ENCODE results near the gene AMT. TPM values are rescaled to one million over a fixed set of nuclear protein-coding genes. Genes with fewer than 3 reads are reported as not detected.

AMT gene
- total and polyA plus RNA-seq, 2 of the 13 experiments (the other 11 are each of a cell fraction or from before 2014, with no cell fraction given), result 35.3 to 59.0 TPM

GRCh38 chr3:49412632-49413337 lies 9.5 kb downstream of the AMT start:
- no TSS peak for BruUV-seq (replicated peaks)
- Histone ChIP-seq H3K4me2 (ENCODE audit: low read depth, low read length) (peak overlapping the region; percentile 98), H3K79me2 (ENCODE audit: insufficient read depth, low read length) (peaks cover 52% of the 10 kb centered on the region), H2AFZ (ENCODE audit: low read length) (no peak overlapping the region), H3K9ac (ENCODE audit: insufficient read depth, low read depth, low read length) (peak overlapping the region; percentile 98), H3K27ac (ENCODE audit: extremely low read length, insufficient read depth, low read length) (peak overlapping the region; percentile 91), H3K9me3 (ENCODE audit: low read length) (no peaks in the 10 kb centered on the region), H3K4me1 (ENCODE audit: insufficient read depth, low read length) (peaks cover 42% of the 10 kb centered on the region), H3K27me3 (ENCODE audit: control insufficient read depth in 1 of 2, insufficient read depth in 2 of 2, low read length in 2 of 2) (no peaks in the 10 kb centered on the region; a peak in 1 of 5 replicates), H4K20me1 (ENCODE audit: insufficient read depth, low read length) (peaks cover 26% of the 10 kb centered on the region), H3K4me3 (replicated peaks in 1 of 3; ENCODE audit: insufficient read depth in 1 of 3, low read depth in 2 of 3, low read length in 3 of 3) (peak overlapping the region; percentile 79 to 93 (median 88)), H3K36me3 (replicated peaks in 1 of 2; ENCODE audit: control insufficient read depth in 1 of 2, insufficient read depth in 2 of 2, low read length in 2 of 2) (peaks cover 0 to 6% of the 10 kb centered on the region in 2 experiments; a peak in 2 of 5 replicates)
- DNase-seq (ENCODE audit: low spot score) (no peak), FAIRE-seq (no peak), ATAC-seq (peak; percentile 10)
- CTCF ChIA-PET (ENCODE audit: low intra/inter-chr PET ratio, low total read pairs), result no interaction called here
- POLR2A ChIA-PET, result interaction anchor here (0.6 to 2.9 kb wide), 9 partner anchors 9 to 319 kb away, joined by 4 to 48 read pairs (median 9); partner anchors contain the start of genes AMT, BSN, GPX1 and NICN1
- intact Hi-C loops (cut with micrococcal nuclease; ENCODE audit: unreplicated experiment) (loop anchor here (1.0 to 5.0 kb wide), 4 partner anchors 36 to 320 kb away; partner anchors contain the start of genes GPX1, QRICH1 and USP4), in situ Hi-C loops (cut with HindIII; ENCODE audit: extremely low pct_ligation_motif_present, low pct_unique_long_range_greater_than_20kb) (no loop called here)
- 28% methylated on average over 10 of the region's 16 CpGs for WGBS (ENCODE audit: low lambda C conversion rate)
- TF ChIP-seq ZBTB42 (CRISPR knock-in tag; IDR thresholded peaks at IDR 0.05) (no peak), REL (CRISPR knock-in tag; conservative IDR thresholded peaks at IDR 0.05) (peak; percentile 54), CTCF (CRISPR knock-in tag; IDR thresholded peaks at IDR 0.05) (no peak; the same call in 1 of the 2 replicates), KLF15 (CRISPR knock-in tag; IDR thresholded peaks at IDR 0.05; ENCODE audit: borderline replicate concordance) (peak; percentile 37; the same call in 1 of the 2 replicates), ZNF503 (CRISPR knock-in tag; IDR thresholded peaks at IDR 0.05) (no peak), MED13 (CRISPR knock-in tag; IDR thresholded peaks at IDR 0.05) (0 out of 2 replicates have a peak, but pooled peaks have one; percentile 8), SNAI1 (CRISPR knock-in tag; IDR thresholded peaks at IDR 0.05; ENCODE audit: borderline replicate concordance) (0 out of 2 replicates have a peak, but pooled peaks have one; percentile 22), ZFP91 (CRISPR knock-in tag; IDR thresholded peaks at IDR 0.05; ENCODE audit: borderline replicate concordance) (peak; percentile 4; the same call in 1 of the 2 replicates), ZBTB34 (CRISPR knock-in tag; IDR thresholded peaks at IDR 0.05) (peak; percentile 10; the same call in 1 of the 2 replicates), MIER2 (CRISPR knock-in tag; IDR thresholded peaks at IDR 0.05) (no peak), SP4 (CRISPR knock-in tag; IDR thresholded peaks at IDR 0.05) (0 out of 2 replicates have a peak, but pooled peaks have one; percentile 8), ZC3H13 (CRISPR knock-in tag; IDR thresholded peaks at IDR 0.05) (no peak; the same call in 1 of the 2 replicates), STAG1 (CRISPR knock-in tag; IDR thresholded peaks at IDR 0.05) (0 out of 2 replicates have a peak, but pooled peaks have one; percentile 16), ZNF33B (CRISPR knock-in tag; IDR thresholded peaks at IDR 0.05) (0 out of 2 replicates have a peak, but pooled peaks have one; percentile 1), ZNF672 (CRISPR knock-in tag; IDR thresholded peaks at IDR 0.05) (0 out of 2 replicates have a peak, but pooled peaks have one; percentile 25), MTF2 (CRISPR knock-in tag; IDR thresholded peaks at IDR 0.05; ENCODE audit: borderline replicate concordance) (no peak), SMC3 (IDR thresholded peaks at IDR 0.05; ENCODE audit: low read length) (no peak)

All from HepG2 (cell line).